Cardiac muscle cell (in vitro differentiated cells and primary cell): ENCODE measurements around the gene FANCE. TPM values are rescaled to one million over a fixed set of nuclear protein-coding genes. Genes with fewer than 3 reads are reported as not detected.

Source experiments
- DNase-seq, 2 donors: peaks; one replicate each; pipeline versions ENCODE4 v3.0.0 to v3.0.0-alpha.2; 2010 to 2017; ENCODE audit warnings: low read depth in 1 of 2, low spot score in 1 of 2
- H3K27ac ChIP-seq: fragments of 200-600 bp; sonication (generic); 2 replicates; pipeline ENCODE4 v1.5.1; 2016
- H3K27me3 ChIP-seq: fragments of 200-600 bp; sonication (generic); 2 replicates; pipeline ENCODE4 v1.6.0; 2016; ENCODE audit warnings: control low read depth
- H3K36me3 ChIP-seq: fragments of 200-600 bp; sonication (generic); 2 replicates; pipeline ENCODE4 v1.5.1; 2016; ENCODE audit warnings: control low read depth
- H3K4me1 ChIP-seq: fragments of 200-600 bp; sonication (generic); 2 replicates; pipeline ENCODE4 v1.8.1; 2017; ENCODE audit warnings: low read depth, mild to moderate bottlenecking, mixed run types
- H3K4me3 ChIP-seq: fragments of 200-600 bp; sonication (generic); 2 replicates; pipeline ENCODE4 v1.5.1; 2016; ENCODE audit warnings: mild to moderate bottlenecking
- H3K9me3 ChIP-seq: fragments of 200-600 bp; sonication (generic); 2 replicates; pipeline ENCODE4 v1.5.1; 2017; ENCODE audit warnings: low read depth, mild to moderate bottlenecking, control low read depth
- CTCF ChIP-seq: IDR thresholded peaks from 2 replicates; pipeline ENCODE4 v1.5.1; 2012; ENCODE audit warnings: low read depth, mild to moderate bottlenecking, low read length
- polyA plus RNA-seq: library from polyadenylated mRNA; unstranded; fragments of >200 nt; fragmentation: Nextera tagmentation; extraction: Ambion mirVana; gene quantifications from 2 replicates; pipeline ENCODE4 v1.2.1, GENCODE V29; 2016
- total RNA-seq: library from RNA; depleted of rRNA; stranded (reverse); fragments of >200 nt; gene quantifications from 2 replicates; pipeline ENCODE4 v1.2.3, GENCODE V29; 2016

FANCE gene
- total and polyA plus RNA-seq, 2 experiments from 2014 or later: 19.4 to 28.1 TPM

DNA sequence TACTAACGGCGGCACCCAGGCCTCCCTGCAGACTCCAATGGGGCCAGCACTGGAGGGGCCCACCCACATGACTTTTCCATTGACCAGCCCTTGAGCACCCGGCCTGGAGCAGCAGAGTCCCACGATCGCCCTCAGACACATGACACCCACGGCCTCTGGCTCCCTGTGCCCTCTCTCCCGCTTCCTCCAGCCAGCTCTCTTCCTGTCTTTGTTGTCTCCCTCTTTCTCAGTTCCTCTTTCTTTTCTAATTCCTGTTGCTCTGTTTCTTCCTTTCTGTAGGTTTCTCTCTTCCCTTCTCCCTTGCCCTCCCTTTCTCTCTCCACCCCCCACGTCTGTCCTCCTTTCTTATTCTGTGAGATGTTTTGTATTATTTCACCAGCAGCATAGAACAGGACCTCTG is 26.1 kb upstream of the FANCE start:
- DNase-seq: no peak
- Histone ChIP-seq H3K4me3 (no peak overlapping the region), H3K36me3 (no peaks in the 10 kb centered on the region), H3K4me1 (no peaks in the 10 kb centered on the region), H3K27me3 (no peaks in the 10 kb centered on the region), H3K9me3 (no peaks in the 10 kb centered on the region), H3K27ac (no peak overlapping the region)
- no peak for TF ChIP-seq CTCF

DNA sequence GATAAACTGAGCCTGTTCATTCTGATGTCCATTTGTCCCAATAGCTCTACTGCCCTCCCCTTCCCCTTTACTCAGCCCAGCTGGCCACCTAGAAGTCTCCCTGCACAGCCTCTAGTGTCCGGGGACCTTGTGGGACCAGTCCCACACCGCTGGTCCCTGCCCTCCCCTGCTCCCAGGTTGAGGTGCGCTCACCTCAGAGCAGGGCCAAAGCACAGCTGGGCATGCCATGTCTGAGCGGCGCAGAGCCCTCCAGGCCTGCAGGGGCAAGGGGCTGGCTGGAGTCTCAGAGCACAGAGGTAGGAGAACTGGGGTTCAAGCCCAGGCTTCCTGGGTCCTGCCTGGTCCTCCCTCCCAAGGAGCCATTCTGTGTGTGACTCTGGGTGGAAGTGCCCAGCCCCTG is 24.7 kb upstream of the FANCE start:
- DNase-seq: no peak
- Histone ChIP-seq H3K27me3 (no peaks in the 10 kb centered on the region), H3K27ac (no peak overlapping the region), H3K36me3 (no peaks in the 10 kb centered on the region), H3K4me1 (no peaks in the 10 kb centered on the region), H3K9me3 (no peaks in the 10 kb centered on the region), H3K4me3 (no peak overlapping the region)
- TF ChIP-seq CTCF: no peak

- Histone ChIP-seq H3K27me3 (no peaks in the 10 kb centered on the region), H3K36me3 (no peaks in the 10 kb centered on the region), H3K4me1 (no peaks in the 10 kb centered on the region), H3K4me3 (no peak overlapping the region), H3K9me3 (no peaks in the 10 kb centered on the region), H3K27ac (no peak overlapping the region)
- DNase-seq: peak in 1 of 2 donors; percentile 31
- TF ChIP-seq CTCF: no peak
Observed at GRCh38 chr6:35427851-35428321, 24.3 kb upstream of the FANCE start.

- no peaks in the 10 kb centered on the region for H3K27me3 ChIP-seq
- no peak overlapping the region for H3K4me3 ChIP-seq
- no peaks in the 10 kb centered on the region for H3K9me3 ChIP-seq
- TF ChIP-seq CTCF: no peak
- DNase-seq: no peak
- H3K27ac ChIP-seq: no peak overlapping the region
- H3K36me3 ChIP-seq: no peaks in the 10 kb centered on the region
- H3K4me1 ChIP-seq: no peaks in the 10 kb centered on the region
Observed at GRCh38 chr6:35428421-35429149, 23.6 kb upstream of the FANCE start.

- H3K27me3 ChIP-seq: no peaks in the 10 kb centered on the region
- no peak for DNase-seq
- H3K4me1 ChIP-seq: no peaks in the 10 kb centered on the region
- H3K36me3 ChIP-seq: no peaks in the 10 kb centered on the region
- H3K4me3 ChIP-seq: no peak overlapping the region
- H3K9me3 ChIP-seq: no peaks in the 10 kb centered on the region
- H3K27ac ChIP-seq: no peak overlapping the region
- no peak for TF ChIP-seq CTCF
Observed at GRCh38 chr6:35429463-35429862, 22.7 kb upstream of the FANCE start.
